GM18858 (cell line): Measurements from ENCODE around the gene UQCR10.

ENCODE experiments used
- ATAC-seq: cut with Tn5 transposase; IDR thresholded peaks from one replicate; pipeline ENCODE4 v1.9.1; 2021; ENCODE audit not compliant: unreplicated experiment

The UQCR10 gene

DNA sequence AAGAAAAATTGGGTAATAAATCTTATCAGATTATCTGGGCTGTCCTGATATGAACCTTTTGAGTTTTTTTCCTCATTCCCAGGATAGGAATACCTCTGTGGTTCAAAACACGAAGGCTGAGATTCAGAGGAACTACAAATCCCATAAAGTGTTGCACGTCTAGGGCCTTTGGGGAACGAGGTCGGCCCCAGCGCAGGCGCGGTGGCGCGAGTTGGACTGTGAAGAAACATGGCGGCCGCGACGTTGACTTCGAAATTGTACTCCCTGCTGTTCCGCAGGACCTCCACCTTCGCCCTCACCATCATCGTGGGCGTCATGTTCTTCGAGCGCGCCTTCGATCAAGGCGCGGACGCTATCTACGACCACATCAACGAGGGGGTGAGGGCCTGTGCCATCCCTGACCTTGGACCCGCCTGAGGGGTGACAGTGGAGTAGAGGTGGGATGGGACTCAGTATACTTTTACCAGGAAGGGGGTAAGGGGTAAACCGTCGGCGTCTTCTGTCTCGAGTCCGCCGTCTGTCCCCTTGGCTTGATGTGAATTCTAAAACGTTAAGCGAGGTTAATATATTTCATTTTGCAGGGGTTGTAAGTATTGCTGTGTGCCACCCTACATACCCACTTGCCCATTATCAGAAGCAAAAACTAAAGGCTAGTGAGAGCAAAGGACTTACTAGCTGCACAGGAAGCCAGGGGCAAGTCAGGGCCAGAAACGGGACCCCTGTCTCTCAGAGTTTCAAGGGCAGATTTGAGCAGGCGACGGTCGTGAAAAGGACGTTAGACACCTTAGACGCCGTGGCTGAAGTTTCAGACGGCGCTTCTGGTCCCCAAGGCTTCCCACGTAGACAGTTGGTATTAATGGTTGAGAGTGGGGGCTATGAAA is at the start of gene UQCR10:
Gene UQCR10, plus strand, starts transcription at position 199 of the 881 bp plus-strand sequence. Its CDS starts 30 bp downstream, at position 229.
- peak; percentile 28 for ATAC-seq

DNA sequence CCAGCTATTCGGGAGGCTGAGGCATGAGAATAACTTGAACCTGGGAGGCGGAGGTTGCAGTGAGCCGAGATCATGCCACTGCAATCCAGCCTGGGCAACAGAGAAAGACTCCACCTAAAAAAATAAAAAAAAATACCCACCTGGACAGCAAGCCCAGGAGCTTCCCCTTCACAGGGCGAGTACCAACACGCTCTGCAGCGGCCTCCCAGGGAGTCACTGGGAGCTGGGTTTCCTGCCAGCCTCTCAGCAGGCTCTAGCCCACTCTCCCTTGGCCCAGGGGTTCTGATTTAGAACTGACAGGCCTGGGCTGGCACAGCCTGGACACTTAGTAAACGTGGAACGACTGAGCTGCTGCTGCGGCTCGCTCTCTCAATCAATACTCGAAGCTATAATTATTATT is 49.4 kb upstream of the UQCR10 start:
- no peak for ATAC-seq

DNA sequence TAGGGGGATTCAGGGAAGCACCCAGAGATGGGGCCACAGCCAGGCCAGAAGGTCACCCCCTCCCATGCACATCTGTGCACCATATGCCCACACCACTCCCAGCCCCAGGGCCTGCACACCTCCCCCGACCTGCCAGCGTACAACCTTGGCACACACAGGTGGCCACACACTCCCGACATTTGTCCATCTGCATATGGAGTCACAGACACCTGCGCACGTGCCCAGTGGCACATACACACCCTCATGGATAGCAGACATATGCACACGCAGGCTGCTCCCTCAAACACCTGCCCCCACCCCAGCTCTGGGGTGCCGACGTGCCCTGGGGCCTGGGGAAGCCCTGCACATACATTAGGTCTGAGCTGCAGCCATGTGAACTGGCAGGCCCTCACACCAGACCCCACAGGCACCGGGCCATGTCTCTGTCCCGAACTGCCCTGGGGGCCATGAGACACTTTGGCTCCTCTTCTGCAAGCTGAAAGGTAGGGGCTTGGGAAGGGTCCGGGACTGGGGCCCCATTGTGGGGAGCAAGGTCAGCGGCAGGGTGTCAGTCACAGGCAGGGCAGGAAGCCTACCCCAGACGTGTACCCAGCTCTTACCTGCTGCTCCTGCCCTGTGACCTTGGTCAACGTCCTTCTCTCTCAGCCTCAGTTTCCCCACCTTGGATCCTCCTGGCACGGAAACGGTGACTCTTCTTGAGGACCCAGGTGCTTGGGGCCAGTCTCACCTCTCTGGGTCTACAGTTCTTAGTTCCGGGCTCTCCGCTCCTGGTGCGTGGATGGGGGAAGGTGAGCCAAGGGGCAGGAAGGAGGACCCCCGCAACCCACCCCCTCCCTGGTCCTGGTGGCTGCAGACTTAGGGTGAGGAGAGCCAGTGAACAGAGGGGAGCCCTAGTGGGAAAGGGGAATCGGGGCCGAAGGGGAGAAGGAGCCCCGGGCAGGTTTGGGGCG is 47.9 kb upstream of the UQCR10 start:
- ATAC-seq: no peak

DNA sequence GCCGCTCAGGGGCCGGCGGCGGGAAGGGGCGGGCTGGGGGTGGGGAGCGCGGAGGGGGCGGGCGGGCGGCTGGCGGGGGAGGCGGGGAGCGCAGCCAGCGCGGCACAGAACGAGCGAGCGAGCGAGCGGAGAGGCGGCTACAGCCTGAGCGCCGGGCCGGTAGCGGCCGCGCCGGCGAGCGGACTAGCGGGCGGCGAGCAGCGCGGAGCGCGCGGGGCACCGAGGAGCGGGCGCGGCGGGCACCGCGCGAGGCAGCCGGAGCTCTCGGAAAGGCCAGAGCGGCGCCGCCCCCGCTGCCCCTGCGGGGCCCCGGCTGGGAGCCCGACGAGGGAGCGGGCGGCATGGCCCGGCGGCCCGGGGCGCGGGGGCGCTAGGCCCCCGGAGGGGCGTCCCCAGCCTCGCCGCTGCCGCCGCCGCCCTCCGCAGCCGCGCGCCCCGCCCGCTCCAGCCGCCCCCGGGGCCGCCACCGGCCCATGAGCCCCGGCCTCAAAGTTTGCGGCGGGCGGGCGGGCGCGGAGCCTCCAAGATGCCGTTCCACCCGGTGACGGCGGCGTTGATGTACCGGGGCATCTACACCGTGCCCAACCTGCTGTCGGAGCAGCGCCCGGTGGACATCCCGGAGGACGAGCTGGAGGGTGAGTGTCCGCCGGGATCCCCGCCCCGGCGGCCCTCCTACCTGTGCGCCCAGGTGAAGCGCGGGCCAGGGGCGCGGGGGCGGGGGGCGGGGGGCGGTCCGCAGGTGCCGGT is 47.1 kb upstream of the UQCR10 start, which contains the start of gene CABP7:
Gene CABP7, plus strand, starts transcription at position 105 of the 747 bp plus-strand sequence. Its CDS starts 422 bp downstream, at position 527.
- ATAC-seq: no peak

DNA sequence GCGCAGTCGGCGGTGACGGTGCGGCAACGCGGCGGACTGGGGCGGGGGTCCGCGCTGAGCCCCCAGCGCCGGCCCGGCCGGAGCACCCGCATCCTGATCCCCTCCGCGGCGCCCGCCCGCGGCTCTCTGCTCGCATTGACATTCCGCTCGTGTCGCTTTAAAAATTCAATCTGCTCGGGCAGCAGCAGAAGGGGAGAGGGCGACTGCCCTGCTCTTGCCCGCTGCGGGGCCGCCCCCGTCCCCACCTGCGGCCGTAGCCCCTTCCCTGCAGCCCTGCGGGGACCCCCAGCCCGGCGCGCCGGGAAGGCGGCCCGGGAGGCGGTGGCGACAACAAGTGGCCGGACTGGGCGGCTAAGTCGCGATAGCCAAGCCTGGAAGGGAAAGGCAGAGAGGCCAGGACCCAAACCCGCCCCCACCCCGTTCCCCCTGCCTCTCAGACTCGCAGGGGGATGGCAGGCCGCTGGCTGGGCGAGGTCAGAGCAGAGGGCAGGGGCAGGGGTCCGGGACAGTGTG is 46.3 kb upstream of the UQCR10 start:
- ATAC-seq: no peak

GRCh38 chr22:29722151-29722550 is 45.0 kb upstream of the UQCR10 start:
- ATAC-seq: no peak

DNA sequence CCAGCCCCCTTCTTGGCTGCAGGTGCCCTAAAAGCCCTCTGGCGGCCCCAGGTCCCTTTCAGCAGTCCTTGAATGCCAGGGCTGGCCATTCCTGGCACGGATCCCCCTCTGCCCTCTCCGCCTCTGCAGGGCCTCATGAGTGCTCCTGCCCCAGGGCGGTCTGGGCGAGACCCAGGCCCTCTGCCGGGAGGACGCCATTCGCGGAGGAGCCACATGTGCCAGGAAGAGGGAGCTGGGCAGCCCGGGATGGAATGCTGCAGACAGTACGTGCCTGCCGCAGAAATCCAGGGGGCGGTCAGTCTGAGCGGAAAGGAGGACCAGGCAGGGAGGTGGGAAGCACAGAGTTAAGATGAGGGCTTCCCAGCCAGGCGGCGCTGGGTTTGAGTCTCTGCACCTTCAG is 44.6 kb upstream of the UQCR10 start:
- ATAC-seq: no peak

- ATAC-seq: no peak
These were observed 43.4 kb upstream of the UQCR10 start for GRCh38 chr22:29723766-29724165.

DNA sequence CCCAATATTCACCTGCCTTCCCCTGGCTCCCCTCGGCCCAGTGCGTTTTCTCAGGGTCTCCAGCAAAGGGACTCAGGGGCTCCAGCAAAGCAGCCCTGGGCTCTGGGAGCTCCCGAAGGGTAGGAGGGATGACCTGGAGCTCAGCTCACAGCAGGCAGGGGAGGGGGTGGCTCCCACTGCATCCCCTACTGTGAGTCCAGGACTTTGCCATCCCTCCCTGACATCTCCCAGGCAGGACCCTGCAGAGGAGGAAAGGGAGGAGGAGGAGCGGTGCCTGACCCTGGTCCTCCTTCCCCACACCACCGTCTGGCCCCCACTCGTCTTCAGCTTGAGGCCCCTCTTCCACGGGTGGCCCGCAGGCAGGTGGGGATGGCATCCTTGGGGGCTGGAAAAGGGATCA is 42.3 kb upstream of the UQCR10 start:
- no peak for ATAC-seq

GRCh38 chr22:29726106-29726505 is 41.1 kb upstream of the UQCR10 start:
- ATAC-seq: no peak

- no peak for ATAC-seq
These were observed 40.5 kb upstream of the UQCR10 start for GRCh38 chr22:29726512-29727130.

GRCh38 chr22:29727131-29727523 is 40.0 kb upstream of the UQCR10 start:
- no peak for ATAC-seq

GRCh38 chr22:29729161-29729560 is 38.0 kb upstream of the UQCR10 start:
- no peak for ATAC-seq

- no peak for ATAC-seq
These were observed 35.9 kb upstream of the UQCR10 start for GRCh38 chr22:29731058-29731850.

DNA sequence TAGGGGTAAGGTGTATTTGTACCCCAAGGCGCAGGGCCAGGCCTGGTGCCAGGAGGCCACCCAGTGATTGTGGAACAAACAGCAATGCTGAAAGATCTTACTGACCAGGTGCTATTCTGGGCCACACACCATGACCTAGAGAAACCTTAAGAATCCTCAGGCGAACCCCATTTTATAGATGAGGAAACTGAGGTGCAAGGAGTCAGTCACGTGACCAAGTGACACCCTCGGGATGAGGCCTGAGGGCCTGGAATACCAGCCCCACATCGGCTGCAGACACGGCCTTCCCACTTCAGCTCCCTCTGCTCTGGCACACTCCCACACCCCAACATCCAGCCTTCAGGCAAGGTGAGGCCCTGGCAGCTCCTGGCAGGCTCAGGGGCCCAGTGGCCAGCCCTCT is 34.3 kb upstream of the UQCR10 start:
- ATAC-seq: no peak

- no peak for ATAC-seq
These were observed 33.6 kb upstream of the UQCR10 start for GRCh38 chr22:29733362-29734201.

DNA sequence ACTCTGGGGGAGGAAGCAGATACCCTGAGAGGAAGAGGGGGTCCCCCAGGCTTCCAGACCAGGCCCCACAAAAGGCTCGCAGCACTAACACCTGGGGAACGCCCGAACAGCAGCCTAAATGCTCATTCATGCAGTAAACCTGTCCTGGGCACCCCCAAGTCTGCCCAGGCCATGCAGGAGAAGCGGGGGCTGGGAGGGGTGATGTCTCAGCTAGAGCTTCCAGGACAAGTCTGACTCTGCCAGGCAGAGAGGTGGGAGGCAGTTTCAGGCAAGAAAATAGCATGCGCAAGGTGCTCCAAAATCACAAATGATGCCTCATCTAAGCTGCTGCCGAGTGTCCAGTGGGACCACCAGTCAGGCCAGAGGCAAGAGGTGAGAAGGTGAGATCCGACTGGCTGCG is 32.8 kb upstream of the UQCR10 start:
- ATAC-seq: no peak

GRCh38 chr22:29734838-29735237 is 32.3 kb upstream of the UQCR10 start:
- no peak for ATAC-seq

GRCh38 chr22:29735416-29735815 is 31.8 kb upstream of the UQCR10 start:
- ATAC-seq: no peak
